ENCODE results near the gene PAGR1.
"Not testable (repeated sequence)": the region's sequence is repeated elsewhere in the genome, so short reads cannot be mapped to it uniquely, and the experiment has no call there.

The PAGR1 gene

DNA sequence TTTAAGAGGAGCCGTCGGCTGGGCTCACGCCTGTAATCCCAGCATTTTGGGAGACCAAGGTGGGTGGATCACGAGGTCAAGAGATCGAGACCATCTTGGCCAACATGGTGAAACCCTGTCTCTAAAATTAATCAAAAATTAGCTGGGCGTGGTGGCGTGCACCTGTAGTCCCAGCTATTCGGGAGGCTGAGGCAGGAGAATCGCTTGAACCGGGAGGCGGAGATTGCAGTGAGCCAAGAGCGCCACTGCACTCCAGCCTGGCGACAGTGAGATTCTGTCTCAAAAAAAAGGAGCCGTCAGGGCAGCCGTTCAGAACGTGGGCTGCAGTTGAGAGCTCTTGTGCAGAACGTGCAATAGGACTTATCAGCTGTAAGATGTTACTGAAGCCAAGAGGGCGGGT lies 22.8 kb upstream of the PAGR1 start:
- DNase-seq = not testable (repeated sequence)

DNA sequence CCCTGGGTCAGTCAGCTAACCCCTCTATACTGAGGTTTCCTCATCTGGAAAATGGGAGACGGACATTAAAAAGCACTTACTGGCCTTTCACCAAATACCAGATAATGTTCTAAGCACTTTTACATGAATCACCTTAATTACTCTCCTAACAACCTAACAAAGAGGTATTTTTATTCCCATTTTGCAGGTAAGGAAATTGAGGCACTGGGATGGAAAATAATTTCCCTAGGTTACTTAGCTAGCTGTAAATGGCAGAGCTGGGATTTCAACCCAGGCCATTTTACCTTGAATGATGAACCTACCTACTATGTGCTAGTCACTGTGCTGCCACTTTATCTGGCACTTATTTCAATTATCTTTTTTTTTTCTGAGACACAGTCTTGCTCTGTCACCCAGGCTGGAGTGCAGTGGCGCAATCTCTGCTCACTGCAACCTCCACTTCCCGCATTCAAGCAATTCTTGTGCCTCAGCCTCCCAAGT lies 21.7 kb upstream of the PAGR1 start:
- DNase-seq = no peak

DNA sequence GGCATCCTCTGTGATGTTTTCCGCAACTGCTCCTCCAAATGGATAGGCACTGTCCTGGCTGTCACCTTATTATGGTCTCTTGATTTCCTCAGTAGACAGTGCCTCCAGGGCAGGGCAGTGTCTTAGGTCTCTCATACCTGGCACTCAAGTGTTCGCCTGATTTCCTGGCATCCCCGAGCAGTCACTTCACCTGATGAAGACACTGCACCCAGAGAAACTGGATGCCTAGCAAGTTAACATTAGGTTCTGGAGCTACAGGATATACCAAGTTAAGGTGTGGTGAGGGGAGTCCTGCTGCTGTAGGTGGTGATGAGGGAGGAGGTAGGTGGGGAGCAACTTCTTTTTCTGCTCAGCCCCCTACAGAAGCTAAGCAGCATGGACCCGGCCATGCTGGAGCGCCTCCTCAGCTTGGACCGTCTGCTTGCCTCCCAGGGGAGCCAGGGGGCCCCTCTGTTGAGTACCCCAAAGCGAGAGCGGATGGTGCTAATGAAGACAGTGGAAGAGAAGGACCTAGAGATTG lies 13.5 kb upstream of the PAGR1 start:
- DNase-seq = no peak

DNA sequence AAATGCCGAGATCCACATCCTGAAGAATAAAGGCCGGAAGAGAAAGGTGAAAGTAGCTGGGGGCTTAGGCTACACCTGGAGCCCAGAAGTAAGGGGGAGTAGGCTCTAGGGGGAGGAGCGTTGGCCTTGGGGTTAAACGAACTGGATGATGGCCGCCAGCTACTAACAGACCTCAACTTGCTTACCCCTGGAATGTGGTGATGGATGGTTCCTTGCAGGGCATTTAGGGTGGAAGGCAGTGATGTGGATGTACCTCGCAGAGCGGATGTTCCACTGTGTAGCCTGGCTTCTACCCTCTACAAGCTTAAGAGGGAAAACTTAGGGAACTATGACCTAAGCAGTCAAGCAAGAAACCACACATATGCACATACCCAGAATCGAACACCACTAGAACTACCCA lies 11.9 kb upstream of the PAGR1 start:
- no peak for DNase-seq

DNA sequence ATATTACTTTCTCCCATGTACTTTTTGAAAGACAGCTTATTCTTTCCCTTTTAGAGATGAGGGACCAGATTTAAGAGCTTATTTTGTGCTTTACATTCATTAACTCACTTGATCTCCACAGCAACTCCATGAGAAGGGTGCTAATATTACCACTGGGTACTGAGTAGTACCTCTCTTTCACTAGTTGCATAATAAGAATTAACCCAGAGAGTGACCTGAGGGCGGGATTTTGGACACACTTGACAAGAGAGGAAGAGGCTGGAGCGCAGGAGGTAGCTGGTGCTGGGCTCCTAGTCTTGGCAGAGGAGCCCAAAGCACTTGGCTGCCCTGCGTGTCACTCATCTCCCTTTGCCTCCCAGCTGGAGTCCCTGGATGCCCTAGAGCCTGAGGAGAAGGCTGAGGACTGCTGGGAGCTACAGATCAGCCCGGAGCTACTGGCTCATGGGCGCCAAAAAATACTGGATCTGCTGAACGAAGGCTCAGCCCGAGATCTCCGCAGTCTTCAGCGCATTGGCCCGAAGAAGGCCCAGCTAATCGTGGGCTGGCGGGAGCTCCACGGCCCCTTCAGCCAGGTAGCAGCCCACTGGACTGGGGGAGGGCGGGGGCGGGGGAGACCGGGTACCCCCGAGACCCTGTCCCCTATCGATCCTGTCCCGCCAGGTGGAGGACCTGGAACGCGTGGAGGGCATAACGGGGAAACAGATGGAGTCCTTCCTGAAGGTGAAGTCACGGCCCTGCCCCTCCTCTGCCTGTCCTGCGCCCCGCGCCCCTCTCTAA lies 11.3 kb upstream of the PAGR1 start:
- no peak for DNase-seq

DNA sequence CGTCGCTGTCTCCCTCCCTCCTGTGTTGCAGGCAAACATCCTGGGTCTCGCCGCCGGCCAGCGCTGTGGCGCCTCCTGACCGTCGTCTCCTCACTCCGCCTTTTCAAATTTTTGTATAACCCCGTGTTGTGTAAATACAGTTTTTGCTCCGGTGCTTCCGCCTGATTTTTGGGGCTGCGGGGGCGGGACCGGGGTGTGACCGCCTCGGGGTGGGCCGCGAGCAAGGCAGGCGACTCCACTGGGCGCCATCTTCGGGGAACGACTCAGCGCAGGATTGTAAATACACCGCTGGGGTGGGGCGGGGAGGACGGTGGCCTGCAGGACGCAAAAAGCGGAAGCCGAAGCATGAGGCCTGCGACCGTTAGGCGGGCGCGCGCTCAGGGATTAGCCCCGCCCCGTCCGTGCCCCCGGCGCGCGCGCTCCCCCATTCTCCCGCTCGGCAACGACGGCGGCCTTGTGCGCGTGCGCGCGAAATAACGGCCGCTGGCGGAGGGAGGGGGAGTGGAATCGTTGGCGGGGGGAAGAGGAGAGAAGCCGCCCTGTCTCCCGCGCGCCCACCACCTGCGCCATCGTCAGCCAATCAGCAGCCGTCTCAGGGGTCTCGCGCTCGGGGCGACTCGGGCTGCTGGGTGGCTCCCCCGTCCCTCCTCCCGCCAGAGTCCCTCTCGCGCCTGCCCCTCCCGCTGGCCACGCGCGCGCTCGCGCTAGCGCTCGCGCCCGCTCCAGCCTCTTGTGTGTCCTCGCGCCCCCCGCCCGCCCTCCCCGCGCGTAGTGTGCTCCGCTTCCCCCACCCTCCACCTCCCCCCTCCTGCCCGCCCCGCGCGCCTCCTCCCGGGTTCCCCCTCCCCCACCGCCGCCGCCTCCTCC lies 10.5 kb upstream of the PAGR1 start:
- peak; percentile 98 for DNase-seq

DNA sequence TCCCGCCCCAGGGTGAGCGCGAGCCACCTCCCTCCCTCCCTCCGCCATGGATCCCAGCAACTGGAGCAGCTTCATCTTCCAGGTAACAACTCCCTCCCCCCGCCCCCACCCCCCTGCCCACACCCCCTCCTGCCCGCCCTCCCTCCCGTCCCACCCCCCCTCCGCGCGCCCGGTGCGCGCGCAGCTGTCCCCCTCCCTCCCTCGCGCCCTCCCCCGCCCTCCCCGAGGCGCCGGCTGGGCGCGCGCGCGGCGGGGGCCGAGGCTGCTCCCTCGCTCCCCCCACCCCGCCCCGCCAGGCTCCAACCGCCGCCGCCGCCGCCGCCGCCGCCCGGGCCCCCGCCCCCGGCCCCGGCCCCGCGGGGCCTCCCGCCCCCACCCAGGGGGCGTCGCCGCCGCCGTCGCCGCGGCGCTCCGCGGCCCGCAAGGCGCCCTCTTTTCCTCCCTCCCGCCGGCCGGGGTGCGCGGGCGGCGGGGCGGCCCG lies 9.8 kb upstream of the PAGR1 start, which contains the start of gene MAZ:
MAZ (plus strand) TSS at position 431 of the 481 bp plus-strand sequence. CDS start 173 bp downstream, outside the sequence.
- DNase-seq = peak; percentile 72

DNA sequence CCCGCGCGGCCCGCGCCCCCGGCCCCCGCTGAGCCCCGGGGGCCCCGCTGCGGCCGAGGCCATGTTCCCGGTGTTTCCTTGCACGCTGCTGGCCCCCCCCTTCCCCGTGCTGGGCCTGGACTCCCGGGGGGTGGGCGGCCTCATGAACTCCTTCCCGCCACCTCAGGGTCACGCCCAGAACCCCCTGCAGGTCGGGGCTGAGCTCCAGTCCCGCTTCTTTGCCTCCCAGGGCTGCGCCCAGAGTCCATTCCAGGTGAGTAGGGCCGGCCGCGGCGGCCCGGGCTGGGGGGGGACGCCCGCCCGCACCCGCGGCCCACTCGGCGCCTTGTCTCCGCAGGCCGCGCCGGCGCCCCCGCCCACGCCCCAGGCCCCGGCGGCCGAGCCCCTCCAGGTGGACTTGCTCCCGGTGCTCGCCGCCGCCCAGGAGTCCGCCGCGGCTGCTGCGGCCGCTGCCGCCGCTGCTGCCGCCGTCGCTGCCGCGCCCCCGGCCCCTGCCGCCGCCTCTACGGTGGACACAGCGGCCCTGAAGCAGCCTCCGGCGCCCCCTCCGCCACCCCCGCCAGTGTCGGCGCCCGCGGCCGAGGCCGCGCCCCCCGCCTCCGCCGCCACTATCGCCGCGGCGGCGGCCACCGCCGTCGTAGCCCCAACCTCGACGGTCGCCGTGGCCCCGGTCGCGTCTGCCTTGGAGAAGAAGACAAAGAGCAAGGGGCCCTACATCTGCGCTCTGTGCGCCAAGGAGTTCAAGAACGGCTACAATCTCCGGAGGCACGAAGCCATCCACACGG lies 9.1 kb upstream of the PAGR1 start:
- DNase-seq = peak; percentile 63

DNA sequence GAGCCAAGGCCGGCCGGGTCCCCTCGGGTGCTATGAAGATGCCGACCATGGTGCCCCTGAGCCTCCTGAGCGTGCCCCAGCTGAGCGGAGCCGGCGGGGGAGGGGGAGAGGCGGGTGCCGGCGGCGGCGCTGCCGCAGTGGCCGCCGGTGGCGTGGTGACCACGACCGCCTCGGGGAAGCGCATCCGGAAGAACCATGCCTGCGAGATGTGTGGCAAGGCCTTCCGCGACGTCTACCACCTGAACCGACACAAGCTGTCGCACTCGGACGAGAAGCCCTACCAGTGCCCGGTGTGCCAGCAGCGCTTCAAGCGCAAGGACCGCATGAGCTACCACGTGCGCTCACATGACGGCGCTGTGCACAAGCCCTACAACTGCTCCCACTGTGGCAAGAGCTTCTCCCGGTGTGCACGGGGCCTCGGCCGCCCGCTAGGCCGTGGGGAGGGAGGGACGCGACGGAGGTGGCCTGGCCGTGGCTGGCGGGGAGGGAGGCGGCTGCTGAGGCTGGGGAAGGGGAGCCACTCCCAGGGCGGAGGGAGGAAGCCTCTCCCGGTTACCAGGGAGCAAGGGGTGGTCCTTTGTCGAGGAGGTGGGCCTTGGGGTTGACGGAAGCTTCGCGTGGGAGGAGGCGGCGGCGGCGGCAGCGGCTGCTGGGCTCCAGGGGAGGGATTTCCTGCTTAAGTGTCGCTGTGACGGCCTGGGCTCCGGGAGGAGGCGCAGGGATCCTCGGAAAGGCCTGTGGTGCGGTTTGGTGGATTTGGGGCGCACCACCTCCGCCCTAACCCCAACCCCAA lies 8.3 kb upstream of the PAGR1 start:
- peak; percentile 85 for DNase-seq

DNA sequence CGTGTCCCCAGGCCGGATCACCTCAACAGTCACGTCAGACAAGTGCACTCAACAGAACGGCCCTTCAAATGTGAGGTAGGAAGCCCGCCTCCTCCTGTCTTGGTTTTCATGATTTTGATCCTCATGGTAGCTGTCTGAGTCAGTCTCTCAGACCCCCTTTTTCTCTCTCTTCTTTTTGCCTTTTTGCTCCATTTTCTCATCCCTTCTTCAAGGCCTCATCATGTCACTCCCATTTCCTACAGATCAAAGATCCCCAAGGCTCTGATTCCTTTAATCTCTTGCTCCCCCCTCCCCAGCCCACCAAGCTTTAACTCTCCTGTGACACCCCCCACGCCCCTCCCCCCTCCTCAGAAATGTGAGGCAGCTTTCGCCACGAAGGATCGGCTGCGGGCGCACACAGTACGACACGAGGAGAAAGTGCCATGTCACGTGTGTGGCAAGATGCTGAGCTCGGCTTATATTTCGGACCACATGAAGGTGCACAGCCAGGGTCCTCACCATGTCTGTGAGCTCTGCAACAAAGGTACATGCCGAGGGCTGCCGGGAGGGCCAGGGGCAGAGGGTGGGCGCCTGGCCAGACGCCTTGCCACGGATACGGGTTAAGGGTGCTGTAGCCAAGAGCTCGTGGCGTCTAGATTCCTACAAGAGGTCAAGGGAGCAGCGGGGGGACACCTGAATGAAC lies 7.6 kb upstream of the PAGR1 start:
- DNase-seq = peak; percentile 44

DNA sequence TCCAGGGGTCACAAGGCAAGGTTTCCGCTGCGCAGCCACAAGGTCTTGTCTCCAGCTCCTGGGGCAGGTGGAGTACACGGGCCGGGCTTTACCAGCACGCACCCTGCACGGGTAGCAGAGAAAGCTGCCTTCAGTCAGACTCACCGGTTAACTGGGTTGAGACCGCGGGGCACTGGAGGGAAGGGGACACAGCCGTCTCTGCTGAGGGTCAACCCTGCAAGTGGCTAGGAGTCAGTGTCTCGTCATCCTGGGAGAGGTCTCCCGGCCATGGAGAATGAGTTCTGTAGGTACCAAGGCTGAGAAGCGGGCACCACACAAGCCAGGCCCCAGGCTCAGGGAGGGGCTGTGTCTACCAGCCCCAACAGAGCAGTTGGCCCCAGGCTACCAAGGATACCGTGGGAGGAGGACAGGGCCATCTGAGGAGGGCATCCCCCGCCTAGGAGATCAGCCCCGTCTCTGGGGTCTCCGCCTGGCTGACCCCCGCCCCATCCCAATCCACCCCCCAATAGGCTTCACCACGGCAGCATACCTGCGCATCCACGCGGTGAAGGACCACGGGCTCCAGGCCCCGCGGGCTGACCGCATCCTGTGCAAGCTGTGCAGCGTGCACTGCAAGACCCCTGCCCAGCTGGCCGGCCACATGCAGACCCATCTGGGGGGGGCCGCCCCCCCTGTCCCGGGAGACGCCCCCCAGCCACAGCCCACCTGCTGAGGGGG lies 6.8 kb upstream of the PAGR1 start:
- DNase-seq = no peak

DNA sequence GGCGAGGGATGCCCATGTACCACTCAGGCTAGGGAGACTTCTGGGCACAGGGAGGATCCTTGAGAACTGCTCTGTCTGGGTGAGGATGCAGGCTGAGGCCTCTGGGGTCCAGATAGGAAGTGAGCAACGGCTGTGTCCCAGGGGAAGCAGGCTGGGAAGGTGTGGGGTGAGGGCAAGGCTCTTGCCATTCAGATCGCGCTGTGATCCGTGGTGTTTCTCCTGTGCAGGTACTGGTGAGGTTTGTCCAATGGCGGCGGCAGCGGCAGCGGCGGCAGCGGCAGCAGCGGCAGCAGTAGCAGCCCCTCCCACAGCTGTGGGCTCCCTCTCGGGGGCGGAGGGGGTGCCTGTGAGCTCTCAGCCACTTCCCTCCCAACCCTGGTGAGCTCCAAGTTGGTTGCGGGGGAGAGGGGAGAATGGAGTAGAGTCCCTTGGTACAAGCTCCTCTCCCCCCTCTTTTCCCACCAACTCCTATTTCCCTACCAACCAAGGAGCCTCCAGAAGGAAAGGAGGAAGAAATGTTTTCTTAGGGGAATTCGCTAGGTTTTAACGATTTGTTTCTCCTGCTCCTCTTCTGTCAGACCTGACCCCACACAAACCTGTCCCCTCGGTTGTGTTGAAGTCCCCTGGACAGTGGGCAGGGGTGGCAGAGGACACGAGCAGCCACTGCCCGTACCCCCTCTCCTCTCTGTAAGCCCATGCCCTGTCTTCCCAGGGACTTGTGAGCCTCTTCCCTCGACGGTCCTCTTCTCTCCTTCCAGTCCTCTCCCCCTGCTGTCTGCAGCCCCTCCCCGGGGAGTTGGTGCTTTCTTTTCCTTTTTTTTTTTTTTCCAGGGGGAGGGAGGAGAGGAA lies 5.9 kb upstream of the PAGR1 start:
- peak; percentile 47 for DNase-seq

DNA sequence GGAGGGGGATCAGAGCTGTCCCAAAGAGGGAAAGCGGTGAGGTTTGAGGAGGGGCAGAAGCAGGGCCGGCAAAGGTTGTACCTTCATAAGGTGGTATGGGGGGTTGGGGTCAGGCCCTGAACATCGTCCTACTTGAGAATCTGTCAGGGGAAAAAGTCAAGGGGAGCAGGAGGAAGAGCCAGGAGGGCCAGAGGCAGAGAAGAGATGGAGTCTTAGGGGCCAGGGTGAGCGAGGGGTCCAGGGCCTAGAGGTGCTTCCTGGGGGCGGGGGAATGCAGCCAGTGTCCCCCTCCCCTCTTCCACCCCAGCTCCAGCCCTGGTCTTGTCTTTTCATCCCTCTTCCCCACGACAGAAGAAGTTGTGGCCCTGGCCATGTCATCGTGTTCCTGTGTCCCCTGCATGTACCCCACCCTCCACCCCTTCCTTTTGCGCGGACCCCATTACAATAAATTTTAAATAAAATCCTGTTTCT lies 5.2 kb upstream of the PAGR1 start:
- DNase-seq = no peak

DNA sequence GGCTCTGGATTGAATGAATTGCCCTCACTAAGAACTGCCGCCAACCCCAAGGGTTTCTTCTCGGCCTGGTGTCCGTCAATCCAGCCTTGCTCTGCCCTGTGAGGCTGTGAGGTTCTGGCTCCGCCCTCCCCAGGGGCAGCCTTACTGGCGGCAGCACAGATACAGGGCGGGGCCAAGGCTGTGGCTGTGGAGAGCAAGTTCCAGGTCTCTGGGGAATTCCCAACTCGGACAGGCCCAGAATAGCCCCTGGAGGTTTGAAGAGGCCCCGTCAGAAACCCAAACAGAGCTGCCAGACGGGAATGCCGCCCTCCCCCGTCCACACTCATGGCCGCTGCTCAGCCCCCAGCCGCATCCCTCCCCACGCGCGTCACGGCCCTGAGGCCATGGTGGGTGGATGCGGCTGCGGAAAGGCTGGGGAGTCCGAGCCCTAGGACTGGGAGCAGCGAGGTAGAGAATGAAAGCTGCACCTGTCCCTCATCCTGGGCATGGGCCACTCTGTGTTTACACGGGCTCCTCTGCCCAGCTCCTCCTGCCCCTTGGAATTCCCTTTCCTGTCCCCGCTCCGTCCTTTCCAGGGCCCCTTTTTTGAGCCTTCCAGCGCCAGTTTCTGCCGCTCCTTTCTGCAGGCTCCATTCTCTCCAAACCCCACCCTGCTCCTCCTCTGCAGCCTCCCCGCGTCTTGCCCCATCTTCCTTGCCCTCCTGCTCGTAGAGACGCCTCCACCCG lies 4.6 kb upstream of the PAGR1 start:
- peak; percentile 74 for DNase-seq

DNA sequence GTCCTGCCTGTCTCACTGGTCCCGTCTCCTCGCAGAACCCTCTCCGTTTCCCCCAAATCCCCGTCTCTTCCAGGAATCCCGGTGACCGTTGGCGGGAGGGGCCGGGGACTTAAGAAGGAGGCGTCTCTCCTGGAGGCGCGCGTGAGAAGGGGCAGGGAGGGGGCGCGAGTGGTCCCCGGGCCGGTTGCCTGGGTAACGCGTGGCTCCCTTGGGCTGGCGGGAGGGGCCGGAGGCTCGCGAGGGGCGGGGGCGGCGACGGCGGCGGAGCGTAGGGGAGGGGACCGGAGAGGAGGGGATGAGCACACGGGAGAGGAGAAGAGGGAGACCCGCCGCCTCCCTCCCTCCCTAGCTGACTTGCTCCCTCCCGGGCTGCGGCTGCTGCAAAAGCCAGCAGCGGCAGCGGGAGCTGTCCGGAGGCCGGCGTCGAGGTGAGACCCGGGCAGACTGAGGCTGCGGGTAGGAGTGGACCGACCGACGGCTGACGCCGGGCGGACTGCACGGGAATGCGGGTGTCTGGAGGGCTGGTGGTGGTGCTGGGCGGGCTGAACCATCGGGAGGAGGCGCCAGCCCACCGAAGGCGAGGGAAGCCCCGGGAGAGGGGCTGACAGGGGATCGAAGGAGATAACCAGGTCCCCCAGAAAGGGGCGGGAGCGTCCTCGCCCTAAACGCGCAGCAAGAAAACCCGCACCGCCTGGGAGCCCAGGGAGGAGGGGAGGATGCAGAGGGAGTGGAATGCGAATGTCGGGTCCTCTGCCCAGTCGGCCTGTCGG lies 3.9 kb upstream of the PAGR1 start, which contains the start of gene PRRT2:
PRRT2 (plus strand) TSS at position 298 of the 770 bp plus-strand sequence. CDS start 862 bp downstream, outside the sequence.
- peak; percentile 55 for DNase-seq

DNA sequence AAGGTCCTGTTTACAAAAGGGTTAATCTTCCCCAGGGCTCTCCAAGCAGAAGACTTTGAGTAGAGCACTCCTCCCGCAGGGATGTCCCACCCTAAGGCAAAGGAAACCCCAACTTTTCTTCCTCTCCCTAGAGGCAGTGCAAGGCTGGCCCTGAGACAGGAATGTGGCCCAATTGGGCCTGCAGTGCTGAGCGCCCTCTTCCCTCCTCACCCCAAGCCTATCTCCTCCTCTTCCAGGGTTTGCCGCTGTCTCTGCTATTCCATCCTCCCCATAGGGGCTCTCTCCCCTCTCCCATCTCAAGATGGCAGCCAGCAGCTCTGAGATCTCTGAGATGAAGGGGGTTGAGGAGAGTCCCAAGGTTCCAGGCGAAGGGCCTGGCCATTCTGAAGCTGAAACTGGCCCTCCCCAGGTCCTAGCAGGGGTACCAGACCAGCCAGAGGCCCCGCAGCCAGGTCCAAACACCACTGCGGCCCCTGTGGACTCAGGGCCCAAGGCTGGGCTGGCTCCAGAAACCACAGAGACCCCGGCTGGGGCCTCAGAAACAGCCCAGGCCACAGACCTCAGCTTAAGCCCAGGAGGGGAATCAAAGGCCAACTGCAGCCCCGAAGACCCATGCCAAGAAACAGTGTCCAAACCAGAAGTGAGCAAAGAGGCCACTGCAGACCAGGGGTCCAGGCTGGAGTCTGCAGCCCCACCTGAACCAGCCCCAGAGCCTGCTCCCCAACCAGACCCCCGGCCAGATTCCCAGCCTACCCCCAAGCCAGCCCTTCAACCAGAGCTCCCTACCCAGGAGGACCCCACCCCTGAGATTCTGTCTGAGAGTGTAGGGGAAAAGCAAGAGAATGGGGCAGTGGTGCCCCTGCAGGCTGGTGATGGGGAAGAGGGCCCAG lies 3.0 kb upstream of the PAGR1 start:
- DNase-seq = no peak
